ENCODE data around the gene CLIC3. TPM values are rescaled to one million over a fixed set of nuclear protein-coding genes. Genes with fewer than 3 reads are reported as not detected.

Gene CLIC3
- total and polyA plus RNA-seq, 8 donors: 0.24 to 1.3 (median 0.41) TPM; not detected in 1

GRCh38 chr9:136985027-136985602 is 11.3 kb downstream of the CLIC3 start:
- H3K27ac ChIP-seq: no peak overlapping the region
- no peaks in the 10 kb centered on the region for H3K4me1 ChIP-seq
- ATAC-seq (no peak), FAIRE-seq (no peak), DNase-seq (no peak)
- no peak overlapping the region for H3K4me3 ChIP-seq
- intact Hi-C loops (cut with DNase I): no loop called here
- no peaks in the 10 kb centered on the region for H3K36me3 ChIP-seq
- 18 to 25% methylated on average over 28 to 48 of the region's 48 CpGs for WGBS, 2 donors
- H3K27me3 ChIP-seq: peaks cover 0 to 4% (median 0%) of the 10 kb centered on the region in 4 donors
- no peaks in the 10 kb centered on the region for H3K9me3 ChIP-seq
- no peak for TF ChIP-seq CTCF (IDR thresholded peaks at IDR 0.05)

GRCh38 chr9:136984464-136985026 is 11.8 kb downstream of the CLIC3 start:
- no peak overlapping the region for H3K27ac ChIP-seq
- H3K27me3 ChIP-seq: peaks cover 0 to 4% (median 0%) of the 10 kb centered on the region in 4 donors
- no peaks in the 10 kb centered on the region for H3K9me3 ChIP-seq
- H3K4me1 ChIP-seq: no peaks in the 10 kb centered on the region
- intact Hi-C loops (cut with DNase I): no loop called here
- TF ChIP-seq CTCF (IDR thresholded peaks at IDR 0.05): no peak
- FAIRE-seq (no peak), DNase-seq (no peak), ATAC-seq (no peak)
- 64 to 78% methylated on average over 13 to 29 of the region's 29 CpGs for whole genome bisulfite sequencing, 2 donors
- H3K4me3 ChIP-seq: no peak overlapping the region
- H3K36me3 ChIP-seq: no peaks in the 10 kb centered on the region

- intact Hi-C loops (cut with DNase I): no loop called here
- FAIRE-seq (no peak), ATAC-seq (no peak), DNase-seq (no peak)
- Histone ChIP-seq H3K9me3 (no peaks in the 10 kb centered on the region), H3K27me3 (peaks cover 0 to 4% (median 0%) of the 10 kb centered on the region in 4 donors), H3K4me1 (no peaks in the 10 kb centered on the region), H3K36me3 (no peaks in the 10 kb centered on the region), H3K27ac (no peak overlapping the region), H3K4me3 (no peak overlapping the region)
- 76 to 87% methylated on average over 11 of the region's 11 CpGs for WGBS, 2 donors
- TF ChIP-seq CTCF (IDR thresholded peaks at IDR 0.05): no peak
Measured at GRCh38 chr9:136983656-136984314, 12.6 kb downstream of the CLIC3 start.

- TF ChIP-seq CTCF (IDR thresholded peaks at IDR 0.05): no peak
- Histone ChIP-seq H3K9me3 (no peaks in the 10 kb centered on the region), H3K36me3 (no peaks in the 10 kb centered on the region), H3K27me3 (peaks cover 0 to 4% (median 0%) of the 10 kb centered on the region in 4 donors), H3K27ac (no peak overlapping the region), H3K4me3 (no peak overlapping the region), H3K4me1 (no peaks in the 10 kb centered on the region)
- intact Hi-C loops (cut with DNase I): no loop called here
- no peak for DNase-seq
- no peak for ATAC-seq
- WGBS, 2 donors: 77 to 83% methylated on average over 9 of the region's 9 CpGs
- no peak for FAIRE-seq
Measured at GRCh38 chr9:136983167-136983566, 13.2 kb downstream of the CLIC3 start.

All from pancreas (tissue), 10 donors.